ENCODE measurements around the gene SCIN.
"Not testable (repeated sequence)": the region's sequence is repeated elsewhere in the genome, so short reads cannot be mapped to it uniquely, and the experiment has no call there.

SCIN gene

GRCh38 chr7:12550956-12551355, 19.6 kb upstream of the SCIN start:
- Histone ChIP-seq H3K27ac (ENCODE audit: low read depth, low read length) (no peak overlapping the region), H3K36me3 (ENCODE audit: insufficient read depth, low read length) (no peaks in the 10 kb centered on the region), H3K9ac (ENCODE audit: low read depth, low read length) (no peak overlapping the region), H3K4me3 (ENCODE audit: low read length) (no peak overlapping the region), H3K27me3 (ENCODE audit: insufficient read depth, low read length) (no peaks in the 10 kb centered on the region), H3K9me3 (ENCODE audit: insufficient read depth, low read depth, low read length) (no peaks in the 10 kb centered on the region), H3K4me1 (ENCODE audit: insufficient read depth, low read length) (no peaks in the 10 kb centered on the region)
- WGBS = 91% methylated on average over 4 of the region's 4 CpGs

- Histone ChIP-seq H3K4me1 (ENCODE audit: insufficient read depth, low read length) (no peaks in the 10 kb centered on the region), H3K36me3 (ENCODE audit: insufficient read depth, low read length) (no peaks in the 10 kb centered on the region), H3K4me3 (ENCODE audit: low read length) (no peak overlapping the region), H3K9me3 (ENCODE audit: insufficient read depth, low read depth, low read length) (peaks cover 5% of the 10 kb centered on the region), H3K27ac (ENCODE audit: low read depth, low read length) (no peak overlapping the region), H3K9ac (ENCODE audit: low read depth, low read length) (no peak overlapping the region), H3K27me3 (ENCODE audit: insufficient read depth, low read length) (no peaks in the 10 kb centered on the region)
- 100% methylated on average over 1 of the region's 1 CpG for WGBS
Observed at GRCh38 chr7:12552876-12553275, 17.6 kb upstream of the SCIN start.

DNA sequence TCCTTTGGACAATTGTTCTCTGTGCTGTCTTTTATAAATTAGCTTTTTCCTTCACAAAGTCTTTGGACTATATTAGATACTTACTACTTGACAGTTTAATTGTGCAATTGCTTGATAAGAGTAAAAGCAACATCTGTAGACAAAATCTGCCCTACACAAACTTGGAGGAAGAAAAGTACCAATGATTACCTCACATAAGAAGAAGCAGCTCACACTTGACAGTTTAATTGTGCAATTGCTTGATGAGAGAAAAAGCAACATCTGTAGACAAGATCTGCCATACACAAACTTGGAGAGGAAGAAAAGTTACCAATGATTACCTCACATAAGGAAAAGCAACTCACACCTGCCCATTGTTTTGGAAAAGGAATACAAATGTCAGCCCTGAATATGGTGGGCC, 17.1 kb upstream of the SCIN start:
- Histone ChIP-seq H3K4me3 (ENCODE audit: low read length) (no peak overlapping the region), H3K27me3 (ENCODE audit: insufficient read depth, low read length) (no peaks in the 10 kb centered on the region), H3K9ac (ENCODE audit: low read depth, low read length) (no peak overlapping the region), H3K9me3 (ENCODE audit: insufficient read depth, low read depth, low read length) (peaks cover 5% of the 10 kb centered on the region), H3K4me1 (ENCODE audit: insufficient read depth, low read length) (no peaks in the 10 kb centered on the region), H3K27ac (ENCODE audit: low read depth, low read length) (no peak overlapping the region), H3K36me3 (ENCODE audit: insufficient read depth, low read length) (no peaks in the 10 kb centered on the region)

DNA sequence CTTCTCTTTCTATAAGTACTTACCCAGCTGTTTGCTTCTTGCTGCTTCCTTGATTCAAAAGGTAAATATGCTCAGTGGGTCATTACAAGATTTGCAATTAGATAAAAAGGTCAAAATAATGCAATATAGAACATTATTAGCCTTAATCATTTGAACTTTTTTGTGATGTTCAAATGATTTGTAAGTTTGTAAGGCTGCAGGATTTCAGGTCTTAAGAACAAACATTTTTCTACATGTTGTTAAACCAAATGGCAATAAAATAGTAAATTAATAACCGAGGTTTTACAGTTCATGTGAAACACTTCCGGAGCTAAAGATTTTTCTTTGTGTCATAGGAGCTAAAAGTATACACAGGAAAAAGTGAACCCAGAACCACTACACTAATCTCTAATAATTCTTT, 16.2 kb upstream of the SCIN start:
- Histone ChIP-seq H3K4me1 (ENCODE audit: insufficient read depth, low read length) (no peaks in the 10 kb centered on the region), H3K27me3 (ENCODE audit: insufficient read depth, low read length) (no peaks in the 10 kb centered on the region), H3K27ac (ENCODE audit: low read depth, low read length) (no peak overlapping the region), H3K9me3 (ENCODE audit: insufficient read depth, low read depth, low read length) (peaks cover 5% of the 10 kb centered on the region), H3K4me3 (ENCODE audit: low read length) (no peak overlapping the region), H3K36me3 (ENCODE audit: insufficient read depth, low read length) (no peaks in the 10 kb centered on the region), H3K9ac (ENCODE audit: low read depth, low read length) (no peak overlapping the region)
- no CpG with 5 or more reads among the region's 2 CpGs for WGBS

DNA sequence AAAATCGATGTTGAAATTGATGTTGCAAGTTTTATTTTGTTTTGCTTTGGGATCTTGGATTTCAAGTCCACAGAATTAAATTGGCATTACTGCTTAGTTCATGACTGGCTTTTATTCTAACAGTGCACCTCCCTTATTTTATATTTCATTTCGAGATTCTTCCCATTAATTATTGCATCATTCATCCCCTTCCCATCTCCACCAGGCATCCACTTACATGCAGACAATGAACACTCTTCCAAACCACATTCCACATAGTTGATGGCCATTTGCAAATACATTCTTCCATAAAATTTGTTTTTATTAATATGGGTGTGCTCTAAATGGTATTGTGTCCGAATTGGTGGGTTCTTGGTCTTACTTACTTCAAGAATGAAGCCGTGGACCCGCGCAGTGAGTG, 15.6 kb upstream of the SCIN start:
- no peaks in the 10 kb centered on the region for H3K27me3 ChIP-seq (ENCODE audit: insufficient read depth, low read length)
- H3K9me3 ChIP-seq (ENCODE audit: insufficient read depth, low read depth, low read length) = peaks cover 5% of the 10 kb centered on the region
- H3K4me1 ChIP-seq (ENCODE audit: insufficient read depth, low read length) = no peaks in the 10 kb centered on the region
- no peak overlapping the region for H3K4me3 ChIP-seq (ENCODE audit: low read length)
- no peaks in the 10 kb centered on the region for H3K36me3 ChIP-seq (ENCODE audit: insufficient read depth, low read length)
- H3K9ac ChIP-seq (ENCODE audit: low read depth, low read length) = no peak overlapping the region
- H3K27ac ChIP-seq (ENCODE audit: low read depth, low read length) = no peak overlapping the region
- WGBS = 76% methylated on average over 5 of the region's 6 CpGs

- not testable (repeated sequence) for H3K4me3 ChIP-seq (ENCODE audit: low read length); H3K4me1 ChIP-seq (ENCODE audit: insufficient read depth, low read length); H3K9ac ChIP-seq (ENCODE audit: low read depth, low read length); H3K36me3 ChIP-seq (ENCODE audit: insufficient read depth, low read length); H3K27me3 ChIP-seq (ENCODE audit: insufficient read depth, low read length); H3K27ac ChIP-seq (ENCODE audit: low read depth, low read length); H3K9me3 ChIP-seq (ENCODE audit: insufficient read depth, low read depth, low read length)
- 92% methylated on average over 6 of the region's 6 CpGs for WGBS
Observed at GRCh38 chr7:12555695-12556094, 14.8 kb upstream of the SCIN start.

GRCh38 chr7:12556139-12556792, 14.3 kb upstream of the SCIN start:
- not testable (repeated sequence) for H3K4me1 ChIP-seq (ENCODE audit: insufficient read depth, low read length); H3K27me3 ChIP-seq (ENCODE audit: insufficient read depth, low read length); H3K9me3 ChIP-seq (ENCODE audit: insufficient read depth, low read depth, low read length); H3K4me3 ChIP-seq (ENCODE audit: low read length); H3K36me3 ChIP-seq (ENCODE audit: insufficient read depth, low read length); H3K27ac ChIP-seq (ENCODE audit: low read depth, low read length); H3K9ac ChIP-seq (ENCODE audit: low read depth, low read length)
- 96% methylated on average over 60 of the region's 60 CpGs for WGBS

GRCh38 chr7:12557282-12557681, 13.2 kb upstream of the SCIN start:
- Histone ChIP-seq H3K27me3 (ENCODE audit: insufficient read depth, low read length) (no peaks in the 10 kb centered on the region), H3K36me3 (ENCODE audit: insufficient read depth, low read length) (no peaks in the 10 kb centered on the region), H3K4me1 (ENCODE audit: insufficient read depth, low read length) (no peaks in the 10 kb centered on the region), H3K27ac (ENCODE audit: low read depth, low read length) (0 out of 2 replicates have a peak overlapping the region, but pooled peaks have one; percentile 24), H3K9me3 (ENCODE audit: insufficient read depth, low read depth, low read length) (peaks cover 5% of the 10 kb centered on the region), H3K9ac (ENCODE audit: low read depth, low read length) (no peak overlapping the region), H3K4me3 (ENCODE audit: low read length) (no peak overlapping the region)
- 90% methylated on average over 7 of the region's 7 CpGs for WGBS

DNA sequence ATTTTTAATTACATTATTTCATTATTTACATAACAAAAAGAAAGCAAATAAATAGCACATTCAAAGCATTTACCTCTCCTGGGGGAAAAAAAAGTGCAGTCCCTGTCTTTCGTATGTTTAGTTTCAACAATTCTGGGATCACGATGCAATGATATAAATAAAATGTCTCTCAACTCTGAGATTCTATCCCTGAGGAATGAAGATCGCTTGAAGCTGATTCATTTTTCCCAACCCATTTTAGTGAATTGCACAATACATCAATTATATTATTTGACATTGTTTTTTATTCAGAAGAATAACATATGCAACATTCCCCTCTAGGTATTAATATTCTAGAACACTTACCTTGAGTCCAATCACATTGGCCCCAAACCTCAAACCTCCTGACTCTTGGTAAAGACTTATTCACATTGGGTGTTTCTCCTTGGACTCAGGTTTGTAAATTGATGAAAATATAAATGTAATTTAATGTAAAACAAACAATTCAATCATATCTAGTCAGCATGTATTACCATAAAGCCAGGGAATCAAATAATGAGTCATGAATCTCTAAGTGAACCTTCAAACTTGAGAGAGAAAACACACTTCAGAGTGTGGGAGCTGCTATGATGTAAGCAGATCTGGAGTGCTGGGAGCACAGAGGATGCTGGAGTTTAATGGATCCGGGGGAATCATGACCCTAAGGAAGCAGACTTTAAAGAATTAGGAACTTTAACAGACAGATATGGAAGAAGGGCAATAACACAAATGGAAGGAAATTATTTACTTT, 5.3 kb upstream of the SCIN start:
- Histone ChIP-seq H3K27me3 (ENCODE audit: insufficient read depth, low read length) (peaks cover 17% of the 10 kb centered on the region), H3K27ac (ENCODE audit: low read depth, low read length) (no peak overlapping the region), H3K4me3 (ENCODE audit: low read length) (no peak overlapping the region), H3K4me1 (ENCODE audit: insufficient read depth, low read length) (no peaks in the 10 kb centered on the region), H3K9ac (ENCODE audit: low read depth, low read length) (no peak overlapping the region), H3K9me3 (ENCODE audit: insufficient read depth, low read depth, low read length) (no peaks in the 10 kb centered on the region), H3K36me3 (ENCODE audit: insufficient read depth, low read length) (no peaks in the 10 kb centered on the region)
- WGBS = 90% methylated on average over 4 of the region's 4 CpGs

DNA sequence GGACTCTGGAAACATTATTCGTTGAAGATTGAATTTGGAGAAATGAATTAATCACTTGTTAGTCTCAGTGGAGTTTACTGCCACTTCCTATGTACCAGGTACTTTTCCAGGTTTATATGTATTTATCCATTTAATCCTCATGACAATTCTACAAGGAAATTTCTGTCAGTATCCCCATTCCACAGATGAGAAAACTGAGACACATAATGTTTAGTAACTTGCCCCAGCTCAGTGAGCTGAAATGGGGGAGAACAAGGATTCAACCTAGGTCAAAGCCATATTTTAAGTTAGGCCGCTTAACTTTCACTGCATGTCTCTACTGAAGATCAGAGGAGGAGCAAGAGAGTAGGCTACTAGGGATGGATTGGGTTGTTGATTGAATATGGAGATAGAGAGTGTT, 4.6 kb upstream of the SCIN start:
- Histone ChIP-seq H3K4me3 (ENCODE audit: low read length) (no peak overlapping the region), H3K27ac (ENCODE audit: low read depth, low read length) (no peak overlapping the region), H3K27me3 (ENCODE audit: insufficient read depth, low read length) (peaks cover 24% of the 10 kb centered on the region), H3K9ac (ENCODE audit: low read depth, low read length) (no peak overlapping the region), H3K9me3 (ENCODE audit: insufficient read depth, low read depth, low read length) (no peaks in the 10 kb centered on the region), H3K36me3 (ENCODE audit: insufficient read depth, low read length) (no peaks in the 10 kb centered on the region), H3K4me1 (ENCODE audit: insufficient read depth, low read length) (no peaks in the 10 kb centered on the region)
- 99% methylated on average over 2 of the region's 2 CpGs for WGBS

GRCh38 chr7:12567015-12567414, 3.5 kb upstream of the SCIN start:
- 88% methylated on average over 1 of the region's 1 CpG for WGBS
- H3K4me3 ChIP-seq (ENCODE audit: low read length) = no peak overlapping the region
- no peaks in the 10 kb centered on the region for H3K4me1 ChIP-seq (ENCODE audit: insufficient read depth, low read length)
- H3K27me3 ChIP-seq (ENCODE audit: insufficient read depth, low read length) = peaks cover 35% of the 10 kb centered on the region
- H3K9me3 ChIP-seq (ENCODE audit: insufficient read depth, low read depth, low read length) = no peaks in the 10 kb centered on the region
- no peak overlapping the region for H3K27ac ChIP-seq (ENCODE audit: low read depth, low read length)
- no peaks in the 10 kb centered on the region for H3K36me3 ChIP-seq (ENCODE audit: insufficient read depth, low read length)
- H3K9ac ChIP-seq (ENCODE audit: low read depth, low read length) = no peak overlapping the region
